ENCODE measurements around the gene APOL4.
"Not testable (repeated sequence)": the region's sequence is repeated elsewhere in the genome, so short reads cannot be mapped to it uniquely, and the experiment has no call there.

APOL4 gene

GRCh38 chr22:36201630-36202319 lies at the start of gene APOL4:
Gene APOL4, minus strand, starts transcription at chr22:36201809. Its CDS starts 75 bp downstream, at chr22:36201734.
- no peak for DNase-seq

GRCh38 chr22:36250292-36250960 lies 48.8 kb upstream of the APOL4 start:
- DNase-seq = not testable (repeated sequence)

- DNase-seq = no peak
Observed at GRCh38 chr22:36249160-36249559, 47.6 kb upstream of the APOL4 start.

GRCh38 chr22:36247955-36248354 lies 46.3 kb upstream of the APOL4 start:
- no peak for DNase-seq

GRCh38 chr22:36246718-36247117 lies 45.1 kb upstream of the APOL4 start:
- no peak for DNase-seq

- DNase-seq = no peak
Observed at GRCh38 chr22:36245805-36246356, 44.3 kb upstream of the APOL4 start.

GRCh38 chr22:36244522-36245391 lies 43.1 kb upstream of the APOL4 start:
- peak; percentile 14 for DNase-seq

GRCh38 chr22:36243986-36244385 lies 42.4 kb upstream of the APOL4 start:
- DNase-seq = no peak

- peak; percentile 89 for DNase-seq
Observed at GRCh38 chr22:36239401-36240171, 38.0 kb upstream of the APOL4 start, which contains the start of gene APOL2. Gene APOL2, minus strand, starts transcription at chr22:36239527. Its CDS starts 6,365 bp downstream, at chr22:36233162.

- peak; percentile 39 for DNase-seq
Observed at GRCh38 chr22:36239150-36239400, 37.5 kb upstream of the APOL4 start.

- DNase-seq = no peak
Observed at GRCh38 chr22:36238373-36239149, 37.0 kb upstream of the APOL4 start.

- peak; percentile 50 for DNase-seq
Observed at GRCh38 chr22:36237462-36238372, 36.1 kb upstream of the APOL4 start.

- no peak for DNase-seq
Observed at GRCh38 chr22:36236388-36237319, 35.0 kb upstream of the APOL4 start.

GRCh38 chr22:36235585-36235984 lies 34.0 kb upstream of the APOL4 start:
- no peak for DNase-seq

- DNase-seq = peak; percentile 19
Observed at GRCh38 chr22:36234919-36235318, 33.3 kb upstream of the APOL4 start.

- DNase-seq = no peak
Observed at GRCh38 chr22:36234213-36234612, 32.6 kb upstream of the APOL4 start.

GRCh38 chr22:36233796-36234195 lies 32.2 kb upstream of the APOL4 start:
- peak; percentile 10 for DNase-seq

GRCh38 chr22:36232715-36233401 lies 31.2 kb upstream of the APOL4 start:
- peak; percentile 18 for DNase-seq

GRCh38 chr22:36231051-36231450 lies 29.4 kb upstream of the APOL4 start:
- DNase-seq = not testable (repeated sequence)
